SU-DHL-6 (cell line): Measurements from ENCODE around the gene OSCP1.

ENCODE experiments used
- EZH2phosphoT487 ChIP-seq: fragments of 200-600 bp; sonication (generic), shearing (Covaris generic); conservative IDR thresholded peaks from 2 replicates; pipeline ENCODE4 v1.6.1; 2018; ENCODE audit warnings: mild to moderate bottlenecking, antibody characterized with exemption, low read length, moderate library complexity, mixed read lengths
- TF ChIP-seq, protein P1 (sequence below): fragments of 200-600 bp; sonication (generic); IDR thresholded peaks from one replicate; pipeline ENCODE4 v1.5.1; 2017; ENCODE audit warnings: antibody characterized with exemption, mild to moderate bottlenecking, low read length, moderate library complexity; ENCODE audit not compliant: insufficient read depth, poor library complexity, severe bottlenecking

DNA sequence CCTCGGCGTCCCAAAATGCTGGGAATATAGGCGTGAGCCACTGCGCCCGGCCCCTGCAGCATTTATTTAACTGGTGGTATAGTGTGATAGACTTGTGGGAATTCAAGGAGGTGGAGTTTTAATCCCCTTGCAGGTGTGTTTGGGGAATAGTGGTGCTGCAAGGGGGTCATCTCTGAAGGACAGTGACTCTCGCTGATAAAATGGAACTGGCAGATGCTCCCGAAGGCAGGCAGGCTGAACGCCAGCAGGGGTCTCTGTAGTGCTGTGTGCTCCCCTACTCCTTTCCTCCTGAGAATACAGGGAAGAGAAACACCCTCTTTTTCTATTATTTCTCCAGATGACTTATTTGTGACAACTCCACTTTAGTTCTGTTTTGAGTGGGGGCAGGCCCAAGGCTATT is 4.0 kb downstream of the OSCP1 start:
- TF ChIP-seq, protein P1, sequence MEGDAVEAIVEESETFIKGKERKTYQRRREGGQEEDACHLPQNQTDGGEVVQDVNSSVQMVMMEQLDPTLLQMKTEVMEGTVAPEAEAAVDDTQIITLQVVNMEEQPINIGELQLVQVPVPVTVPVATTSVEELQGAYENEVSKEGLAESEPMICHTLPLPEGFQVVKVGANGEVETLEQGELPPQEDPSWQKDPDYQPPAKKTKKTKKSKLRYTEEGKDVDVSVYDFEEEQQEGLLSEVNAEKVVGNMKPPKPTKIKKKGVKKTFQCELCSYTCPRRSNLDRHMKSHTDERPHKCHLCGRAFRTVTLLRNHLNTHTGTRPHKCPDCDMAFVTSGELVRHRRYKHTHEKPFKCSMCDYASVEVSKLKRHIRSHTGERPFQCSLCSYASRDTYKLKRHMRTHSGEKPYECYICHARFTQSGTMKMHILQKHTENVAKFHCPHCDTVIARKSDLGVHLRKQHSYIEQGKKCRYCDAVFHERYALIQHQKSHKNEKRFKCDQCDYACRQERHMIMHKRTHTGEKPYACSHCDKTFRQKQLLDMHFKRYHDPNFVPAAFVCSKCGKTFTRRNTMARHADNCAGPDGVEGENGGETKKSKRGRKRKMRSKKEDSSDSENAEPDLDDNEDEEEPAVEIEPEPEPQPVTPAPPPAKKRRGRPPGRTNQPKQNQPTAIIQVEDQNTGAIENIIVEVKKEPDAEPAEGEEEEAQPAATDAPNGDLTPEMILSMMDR = no peak
- TF ChIP-seq EZH2phosphoT487 = no peak
